Measurements from ENCODE around the gene DST. TPM values are rescaled to one million over a fixed set of nuclear protein-coding genes. Genes with fewer than 3 reads are reported as not detected.

The DST gene
- total and polyA plus RNA-seq, 2 of the 4 experiments (the other 2 are of a cell fraction) = 97.7 to 452 TPM

- Histone ChIP-seq H3K4me1 (ENCODE audit: control insufficient read depth, insufficient read depth, low read length) (no peaks in the 10 kb centered on the region), H3K4me2 (ENCODE audit: low read depth, low read length) (no peak overlapping the region), H3K18ac (ENCODE audit: low read depth, low read length) (no peak overlapping the region), H3K9me1 (ENCODE audit: insufficient read depth, low read length) (no peaks in the 10 kb centered on the region), H2BK120ac (ENCODE audit: low read depth, low read length) (no peak overlapping the region), H2AFZ (replicated peaks; ENCODE audit: low read length, poor library complexity) (no peak overlapping the region), H3K79me1 (ENCODE audit: low read depth in 1 of 2, low read length in 2 of 2) (peaks cover 0 to 5% of the 10 kb centered on the region in 2 experiments; a peak in 1 of 4 replicates), H3K4ac (ENCODE audit: low read depth, low read length) (no peak overlapping the region), H3K9me3 (ENCODE audit: control insufficient read depth, insufficient read depth, low read length) (no peaks in the 10 kb centered on the region), H2BK15ac (ENCODE audit: low read depth, low read length) (no peak overlapping the region), H2BK5ac (ENCODE audit: low read depth, low read length, poor library complexity, severe bottlenecking) (no peak overlapping the region), H3K27ac (ENCODE audit: insufficient read depth, low read length) (no peak overlapping the region), H4K5ac (ENCODE audit: low read depth, low read length) (no peak overlapping the region), H3K9ac (ENCODE audit: low read depth, low read length) (no peak overlapping the region), H3K27me3 (ENCODE audit: control insufficient read depth, insufficient read depth, low read length) (no peaks in the 10 kb centered on the region), H3K4me3 (ENCODE audit: insufficient read depth, low read depth, low read length) (no peak overlapping the region), H4K8ac (ENCODE audit: low read depth in 2 of 2, low read length in 2 of 2) (no peak overlapping the region), H4K91ac (ENCODE audit: insufficient read depth, low read depth, low read length) (no peak overlapping the region), H3K14ac (replicated peaks; ENCODE audit: low read depth, low read length) (no peak overlapping the region), H2BK20ac (ENCODE audit: low read depth, low read length) (no peak overlapping the region), H3K23ac (ENCODE audit: low read depth, low read length) (no peak overlapping the region), H4K20me1 (ENCODE audit: insufficient read depth, low read length) (no peaks in the 10 kb centered on the region), H3K56ac (ENCODE audit: extremely low read depth, insufficient read depth, low read length) (no peak overlapping the region), H2AK5ac (ENCODE audit: low read depth, low read length) (no peak overlapping the region), H2AK9ac (replicated peaks; ENCODE audit: low read depth, low read length, poor library complexity) (no peak overlapping the region), H3K36me3 (ENCODE audit: control insufficient read depth, insufficient read depth, low read length) (peaks cover 45% of the 10 kb centered on the region)
- 96% methylated on average over 8 of the region's 12 CpGs; no CpG with 5 or more reads in 1 of the 2 experiments for WGBS, 2 experiments (ENCODE audit: extremely low coverage in 2 of 2, insufficient read length in 1 of 2)
- no peak for DNase-seq
- in situ Hi-C loops (cut with MboI; ENCODE audit: low sequenced_read_pairs) (no loop called here), dilution Hi-C loops (cut with HindIII; ENCODE audit: low sequenced_read_pairs, unreplicated experiment) (no loop called here), intact Hi-C loops (cut with micrococcal nuclease) (no loop called here)
- no peak for TF ChIP-seq POLR2A (IDR thresholded peaks at IDR 0.05; ENCODE audit: low read depth, low read length)
- TF ChIP-seq NFE2L2 (IDR thresholded peaks at IDR 0.05; ENCODE audit: low read depth, low read length) = no peak
- TF ChIP-seq BHLHE40 (IDR thresholded peaks at IDR 0.05; ENCODE audit: low read depth, low read length) = no peak
- POLR2A ChIA-PET (ENCODE audit: unreplicated experiment) = no interaction called here
- no TSS peak for BruUV-seq (replicated peaks)
- CTCF ChIA-PET = interaction anchor here (0.8 kb wide), 1 partner anchor 9 kb away, joined by 3 read pairs; no protein-coding TSS in a partner anchor
- ATAC-seq (ENCODE audit: low read depth) = no peak
These were observed 22.3 kb downstream of the DST start for GRCh38 chr6:56620229-56620868.
